ENCODE data around the gene TBCK.
"Not testable (repeated sequence)": the region's sequence is repeated elsewhere in the genome, so short reads cannot be mapped to it uniquely, and the experiment has no call there.

The TBCK gene

GRCh38 chr4:106321168-106321567 is 5.2 kb upstream of the TBCK start:
- DNase-seq (ENCODE audit: low spot score), result not testable (repeated sequence)

- no peak for DNase-seq (ENCODE audit: low spot score)
Observed at GRCh38 chr4:106320235-106320634, 4.2 kb upstream of the TBCK start.

GRCh38 chr4:106318511-106318910 is 2.5 kb upstream of the TBCK start:
- peak; percentile 39 for DNase-seq (ENCODE audit: low spot score)

- no peak for DNase-seq (ENCODE audit: low spot score)
Observed at GRCh38 chr4:106317815-106318214, 1.8 kb upstream of the TBCK start.

GRCh38 chr4:106316773-106317409 is 882 bp upstream of the TBCK start:
- DNase-seq (ENCODE audit: low spot score), result peak; percentile 16

GRCh38 chr4:106315476-106315967 is 487 bp downstream of the TBCK start:
- DNase-seq (ENCODE audit: low spot score), result peak; percentile 44

- no peak for DNase-seq (ENCODE audit: low spot score)
Observed at GRCh38 chr4:106314960-106315359, 1.0 kb downstream of the TBCK start.

- DNase-seq (ENCODE audit: low spot score), result no peak
Observed at GRCh38 chr4:106312997-106313522, 2.9 kb downstream of the TBCK start.

- DNase-seq (ENCODE audit: low spot score), result no peak
Observed at GRCh38 chr4:106312377-106312776, 3.6 kb downstream of the TBCK start.

GRCh38 chr4:106306561-106306960 is 9.4 kb downstream of the TBCK start:
- no peak for DNase-seq (ENCODE audit: low spot score)

GRCh38 chr4:106305435-106306055 is 10.5 kb downstream of the TBCK start:
- DNase-seq (ENCODE audit: low spot score), result no peak

- no peak for DNase-seq (ENCODE audit: low spot score)
Observed at GRCh38 chr4:106304632-106305031, 11.4 kb downstream of the TBCK start.

GRCh38 chr4:106303548-106304281 is 12.3 kb downstream of the TBCK start:
- no peak for DNase-seq (ENCODE audit: low spot score)

GRCh38 chr4:106302062-106302438 is 14.0 kb downstream of the TBCK start:
- DNase-seq (ENCODE audit: low spot score), result no peak

GRCh38 chr4:106301393-106302061 is 14.5 kb downstream of the TBCK start:
- DNase-seq (ENCODE audit: low spot score), result no peak

- DNase-seq (ENCODE audit: low spot score), result no peak
Observed at GRCh38 chr4:106299977-106300376, 16.0 kb downstream of the TBCK start.

- no peak for DNase-seq (ENCODE audit: low spot score)
Observed at GRCh38 chr4:106297245-106298035, 18.6 kb downstream of the TBCK start.

- DNase-seq (ENCODE audit: low spot score), result no peak
Observed at GRCh38 chr4:106294062-106294461, 21.9 kb downstream of the TBCK start.

- no peak for DNase-seq (ENCODE audit: low spot score)
Observed at GRCh38 chr4:106291678-106292077, 24.3 kb downstream of the TBCK start.

GRCh38 chr4:106289737-106290136 is 26.3 kb downstream of the TBCK start:
- DNase-seq (ENCODE audit: low spot score), result no peak

- DNase-seq (ENCODE audit: low spot score), result no peak
Observed at GRCh38 chr4:106287353-106287969, 28.5 kb downstream of the TBCK start.
